Skin of body (tissue), 2 donors: ENCODE results near the gene EPB41. TPM values are rescaled to one million over a fixed set of nuclear protein-coding genes. Genes with fewer than 3 reads are reported as not detected.
A peak's percentile ranks its signal among the peaks of the same experiment; 100 is the strongest.
"Not testable (repeated sequence)": the region's sequence is repeated elsewhere in the genome, so short reads cannot be mapped to it uniquely, and the experiment has no call there.

ENCODE experiments used
- DNase-seq: peaks from one replicate; lab custom pipeline; 2025; lab: John Stamatoyannopoulos, UW
- total RNA-seq: library from RNA; depleted of rRNA; stranded (reverse); fragments of >200 nt; gene quantifications from one replicate; pipeline ENCODE4 v1.2.3, GENCODE V29; 2014

The EPB41 gene
- total RNA-seq, 1 donor from 2014 or later = 56.9 TPM

- no peak for DNase-seq
Measured at GRCh38 chr1:29128739-29129138, 214.4 kb downstream of the EPB41 start.

- DNase-seq = no peak
Measured at GRCh38 chr1:29129916-29130315, 215.5 kb downstream of the EPB41 start.

GRCh38 chr1:29131056-29131455, 216.7 kb downstream of the EPB41 start:
- DNase-seq = not testable (repeated sequence)

GRCh38 chr1:29133861-29134694, 219.7 kb downstream of the EPB41 start:
- no peak for DNase-seq

GRCh38 chr1:29134695-29135028, 220.3 kb downstream of the EPB41 start:
- DNase-seq = no peak

- peak; percentile 28 for DNase-seq
Measured at GRCh38 chr1:29136391-29136915, 222.1 kb downstream of the EPB41 start.

- DNase-seq = no peak
Measured at GRCh38 chr1:29142714-29143113, 228.3 kb downstream of the EPB41 start.

- no peak for DNase-seq
Measured at GRCh38 chr1:29144178-29144577, 229.8 kb downstream of the EPB41 start.

- DNase-seq = no peak
Measured at GRCh38 chr1:29145739-29146437, 231.5 kb downstream of the EPB41 start.

GRCh38 chr1:29148656-29149491, 234.5 kb downstream of the EPB41 start:
- no peak for DNase-seq

GRCh38 chr1:29150346-29150745, 236.0 kb downstream of the EPB41 start:
- not testable (repeated sequence) for DNase-seq

GRCh38 chr1:29152046-29152805, 237.9 kb downstream of the EPB41 start:
- no peak for DNase-seq

GRCh38 chr1:29156543-29157268, 242.3 kb downstream of the EPB41 start:
- no peak for DNase-seq

- no peak for DNase-seq
Measured at GRCh38 chr1:29157269-29157601, 242.9 kb downstream of the EPB41 start.

- no peak for DNase-seq
Measured at GRCh38 chr1:29159773-29160172, 245.4 kb downstream of the EPB41 start.

- no peak for DNase-seq
Measured at GRCh38 chr1:29162025-29162424, 247.7 kb downstream of the EPB41 start.

GRCh38 chr1:29162476-29163138, 248.2 kb downstream of the EPB41 start:
- DNase-seq = no peak

GRCh38 chr1:29164588-29164987, 250.2 kb downstream of the EPB41 start:
- no peak for DNase-seq

GRCh38 chr1:29166291-29166878, 252.0 kb downstream of the EPB41 start:
- DNase-seq = no peak
